Neural crest cell (in vitro differentiated cells): Measurements from ENCODE around the gene ENTREP1. TPM values are rescaled to one million over a fixed set of nuclear protein-coding genes. Genes with fewer than 3 reads are reported as not detected.
"Not testable (repeated sequence)": the region's sequence is repeated elsewhere in the genome, so short reads cannot be mapped to it uniquely, and the experiment has no call there.

Experiments used
- DNase-seq: peaks from one replicate; pipeline ENCODE4 v3.0.0; 2021; ENCODE audit warnings: low read depth, mixed read lengths, low spot score
- H3K27ac Mint-ChIP-seq: one replicate; pipeline ENCODE4 v1.8.0; 2021; ENCODE audit warnings: mild to moderate bottlenecking, mixed read lengths; ENCODE audit not compliant: unreplicated experiment
- H3K27me3 Mint-ChIP-seq: 2 replicates; pipeline ENCODE4 v1.8.0; 2021; ENCODE audit warnings: low read depth, mild to moderate bottlenecking, mixed read lengths
- H3K36me3 Mint-ChIP-seq: 2 replicates; pipeline ENCODE4 v1.8.0; 2021; ENCODE audit warnings: low read depth, mild to moderate bottlenecking, mixed read lengths
- H3K4me1 Mint-ChIP-seq: 2 replicates; pipeline ENCODE4 v1.8.0; 2021; ENCODE audit warnings: mixed read lengths
- H3K4me3 Mint-ChIP-seq: one replicate; pipeline ENCODE4 v1.8.0; 2021; ENCODE audit warnings: mild to moderate bottlenecking, mixed read lengths
- H3K9me3 Mint-ChIP-seq: 2 replicates; pipeline ENCODE4 v1.8.0; 2021; ENCODE audit warnings: mixed read lengths
- CTCF ChIP-seq: fragments of 200-600 bp; sonication (generic); conservative IDR thresholded peaks from 2 replicates; pipeline ENCODE4 v1.5.0; 2021; ENCODE audit warnings: antibody characterized with exemption, mild to moderate bottlenecking
- total RNA-seq: library from RNA; stranded (reverse); gene quantifications from 2 replicates; pipeline ENCODE4 v1.2.1, GENCODE V29; 2021

The ENTREP1 gene
- total RNA-seq, 1 donor from 2014 or later = 0.44 TPM

GRCh38 chr9:69431203-69431602 lies 106.2 kb downstream of the ENTREP1 start:
- no peak for DNase-seq
- Mint-ChIP-seq H3K4me1 (peaks cover 17% of the 10 kb centered on the region), H3K4me3 (no peak overlapping the region), H3K27ac (no peak overlapping the region), H3K27me3 (no peaks in the 10 kb centered on the region), H3K9me3 (peaks cover 6% of the 10 kb centered on the region), H3K36me3 (peaks cover 12% of the 10 kb centered on the region)
- TF ChIP-seq CTCF = no peak

GRCh38 chr9:69431777-69432176 lies 106.8 kb downstream of the ENTREP1 start:
- Mint-ChIP-seq H3K4me3 (no peak overlapping the region), H3K9me3 (peaks cover 6% of the 10 kb centered on the region), H3K36me3 (peaks cover 12% of the 10 kb centered on the region), H3K4me1 (peaks cover 13% of the 10 kb centered on the region), H3K27ac (no peak overlapping the region), H3K27me3 (no peaks in the 10 kb centered on the region)
- TF ChIP-seq CTCF = no peak
- no peak for DNase-seq

GRCh38 chr9:69432623-69433022 lies 107.6 kb downstream of the ENTREP1 start:
- Mint-ChIP-seq H3K9me3 (peaks cover 6% of the 10 kb centered on the region), H3K4me1 (peaks cover 4% of the 10 kb centered on the region), H3K36me3 (peaks cover 10% of the 10 kb centered on the region), H3K4me3 (no peak overlapping the region), H3K27ac (peak overlapping the region; percentile 92), H3K27me3 (no peaks in the 10 kb centered on the region)
- no peak for TF ChIP-seq CTCF
- no peak for DNase-seq

- H3K27me3 Mint-ChIP-seq = no peaks in the 10 kb centered on the region
- no peak for DNase-seq
- TF ChIP-seq CTCF = no peak
- peaks cover 6% of the 10 kb centered on the region for H3K9me3 Mint-ChIP-seq
- H3K4me3 Mint-ChIP-seq = no peak overlapping the region
- no peaks in the 10 kb centered on the region for H3K4me1 Mint-ChIP-seq
- H3K27ac Mint-ChIP-seq = no peak overlapping the region
- peaks cover 10% of the 10 kb centered on the region for H3K36me3 Mint-ChIP-seq
Measured at GRCh38 chr9:69433392-69433791, 108.4 kb downstream of the ENTREP1 start.

- no peak for TF ChIP-seq CTCF
- Mint-ChIP-seq H3K36me3 (peaks cover 10% of the 10 kb centered on the region), H3K27ac (no peak overlapping the region), H3K4me3 (no peak overlapping the region), H3K27me3 (no peaks in the 10 kb centered on the region), H3K9me3 (peaks cover 6% of the 10 kb centered on the region), H3K4me1 (no peaks in the 10 kb centered on the region)
- no peak for DNase-seq
Measured at GRCh38 chr9:69433968-69434367, 109.0 kb downstream of the ENTREP1 start.

- H3K36me3 Mint-ChIP-seq, H3K27ac Mint-ChIP-seq, DNase-seq, H3K9me3 Mint-ChIP-seq, H3K4me1 Mint-ChIP-seq, H3K27me3 Mint-ChIP-seq, H3K4me3 Mint-ChIP-seq: not testable (repeated sequence)
Measured at GRCh38 chr9:69439654-69440053, 114.6 kb downstream of the ENTREP1 start.

- not testable (repeated sequence) for H3K27ac Mint-ChIP-seq, H3K9me3 Mint-ChIP-seq, H3K27me3 Mint-ChIP-seq, H3K36me3 Mint-ChIP-seq, DNase-seq, H3K4me3 Mint-ChIP-seq
- peaks cover 13% of the 10 kb centered on the region for H3K4me1 Mint-ChIP-seq
Measured at GRCh38 chr9:69440254-69440955, 115.4 kb downstream of the ENTREP1 start.
